ENCODE measurements around the gene SENP8.

DNA sequence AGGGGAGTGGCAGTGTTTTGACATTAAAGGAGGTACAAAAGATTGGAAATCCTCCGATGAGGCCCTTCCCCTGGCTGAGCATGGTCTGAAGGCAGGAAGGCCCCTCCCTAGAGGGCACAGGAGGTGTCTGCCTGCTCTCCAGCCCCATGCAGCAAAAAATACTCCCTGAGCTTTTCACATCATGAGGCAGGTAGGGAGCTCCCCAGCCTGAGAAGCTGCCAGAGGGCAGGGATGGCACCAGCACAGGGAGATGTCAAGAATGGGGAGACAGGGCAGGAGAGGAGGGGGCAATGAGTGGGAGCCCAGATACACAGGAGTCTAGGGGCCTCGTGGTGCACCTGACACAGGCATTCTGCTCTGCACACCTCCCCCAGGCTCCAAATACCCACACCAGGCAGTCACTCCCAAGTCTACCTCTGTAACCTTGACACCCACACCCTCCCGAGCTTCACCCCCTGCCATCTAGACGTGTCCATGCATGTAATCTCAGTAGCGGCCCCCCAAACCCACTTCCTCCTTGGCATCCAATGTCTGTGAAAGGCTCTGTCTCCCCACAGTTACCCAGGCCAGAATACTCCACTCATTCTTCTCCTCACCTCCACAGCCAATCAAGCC lies 56.5 kb downstream of the SENP8 start:
- TF ChIP-seq TAF1 (IDR thresholded peaks at IDR 0.05; ENCODE audit: low read depth) (no peak), EP300 (IDR thresholded peaks at IDR 0.05; ENCODE audit: borderline replicate concordance) (no peak), EGR1 (IDR thresholded peaks at IDR 0.05) (no peak), FOXM1 (IDR thresholded peaks at IDR 0.05; ENCODE audit: borderline replicate concordance, low read depth) (no peak), NFIC (IDR thresholded peaks at IDR 0.05) (no peak), CEBPB (IDR thresholded peaks at IDR 0.05) (no peak), YY1 (IDR thresholded peaks at IDR 0.05; ENCODE audit: low read depth) (no peak), TEAD4 (IDR thresholded peaks at IDR 0.05) (no peak), CREB1 (IDR thresholded peaks at IDR 0.05; ENCODE audit: low read depth) (no peak), TCF12 (IDR thresholded peaks at IDR 0.05; ENCODE audit: low read depth) (no peak)
- TF ChIP-seq, protein P1, sequence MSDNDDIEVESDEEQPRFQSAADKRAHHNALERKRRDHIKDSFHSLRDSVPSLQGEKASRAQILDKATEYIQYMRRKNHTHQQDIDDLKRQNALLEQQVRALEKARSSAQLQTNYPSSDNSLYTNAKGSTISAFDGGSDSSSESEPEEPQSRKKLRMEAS (IDR thresholded peaks at IDR 0.05), result no peak
- TF ChIP-seq, protein P2, sequence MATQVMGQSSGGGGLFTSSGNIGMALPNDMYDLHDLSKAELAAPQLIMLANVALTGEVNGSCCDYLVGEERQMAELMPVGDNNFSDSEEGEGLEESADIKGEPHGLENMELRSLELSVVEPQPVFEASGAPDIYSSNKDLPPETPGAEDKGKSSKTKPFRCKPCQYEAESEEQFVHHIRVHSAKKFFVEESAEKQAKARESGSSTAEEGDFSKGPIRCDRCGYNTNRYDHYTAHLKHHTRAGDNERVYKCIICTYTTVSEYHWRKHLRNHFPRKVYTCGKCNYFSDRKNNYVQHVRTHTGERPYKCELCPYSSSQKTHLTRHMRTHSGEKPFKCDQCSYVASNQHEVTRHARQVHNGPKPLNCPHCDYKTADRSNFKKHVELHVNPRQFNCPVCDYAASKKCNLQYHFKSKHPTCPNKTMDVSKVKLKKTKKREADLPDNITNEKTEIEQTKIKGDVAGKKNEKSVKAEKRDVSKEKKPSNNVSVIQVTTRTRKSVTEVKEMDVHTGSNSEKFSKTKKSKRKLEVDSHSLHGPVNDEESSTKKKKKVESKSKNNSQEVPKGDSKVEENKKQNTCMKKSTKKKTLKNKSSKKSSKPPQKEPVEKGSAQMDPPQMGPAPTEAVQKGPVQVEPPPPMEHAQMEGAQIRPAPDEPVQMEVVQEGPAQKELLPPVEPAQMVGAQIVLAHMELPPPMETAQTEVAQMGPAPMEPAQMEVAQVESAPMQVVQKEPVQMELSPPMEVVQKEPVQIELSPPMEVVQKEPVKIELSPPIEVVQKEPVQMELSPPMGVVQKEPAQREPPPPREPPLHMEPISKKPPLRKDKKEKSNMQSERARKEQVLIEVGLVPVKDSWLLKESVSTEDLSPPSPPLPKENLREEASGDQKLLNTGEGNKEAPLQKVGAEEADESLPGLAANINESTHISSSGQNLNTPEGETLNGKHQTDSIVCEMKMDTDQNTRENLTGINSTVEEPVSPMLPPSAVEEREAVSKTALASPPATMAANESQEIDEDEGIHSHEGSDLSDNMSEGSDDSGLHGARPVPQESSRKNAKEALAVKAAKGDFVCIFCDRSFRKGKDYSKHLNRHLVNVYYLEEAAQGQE (IDR thresholded peaks at IDR 0.05; ENCODE audit: low read depth), result no peak

Measured in Ishikawa (cell line).